Transverse colon (tissue), 4 donors: ENCODE results near the gene APC2. TPM values are rescaled to one million over a fixed set of nuclear protein-coding genes. Genes with fewer than 3 reads are reported as not detected.

Experiments
- DNase-seq: peaks from one replicate; pipeline ENCODE4 v3.0.0-alpha.2; 2019
- H3K27ac ChIP-seq, 4 donors: fragments of 200-600 bp; sonication (generic); 2 replicates each; pipeline ENCODE4 v1.5.1; 2016 to 2018; ENCODE audit warnings: inconsistent platforms in 4 of 4
- H3K27me3 ChIP-seq: fragments of 200-600 bp; sonication (generic); 2 replicates; pipeline ENCODE4 v1.5.1; 2017; ENCODE audit warnings: inconsistent platforms
- H3K36me3 ChIP-seq, 4 donors: fragments of 200-600 bp; sonication (generic); 2 replicates each; pipeline ENCODE4 v1.5.1; 2017 to 2019; ENCODE audit warnings: inconsistent platforms in 4 of 4
- H3K4me1 ChIP-seq, 4 donors: fragments of 200-600 bp; sonication (generic); 2 replicates each; pipeline ENCODE4 v1.5.1; 2017 to 2020; ENCODE audit warnings: inconsistent platforms in 4 of 4
- H3K4me3 ChIP-seq, 4 donors: fragments of 200-600 bp; sonication (generic); 1 replicate in 1 of 4; 2 replicates in 3 of 4; pipeline versions ENCODE4 v1.5.1 to v1.6.1; 2017 to 2019; ENCODE audit warnings: inconsistent platforms in 4 of 4
- H3K9me3 ChIP-seq, 2 donors: fragments of 200-600 bp; sonication (generic); 2 replicates each; pipeline ENCODE4 v1.5.1; 2017 to 2019; ENCODE audit warnings: inconsistent platforms in 2 of 2
- EP300 ChIP-seq: sonication (generic); formaldehyde crosslinking; IDR thresholded peaks from one replicate; pipeline ENCODE4 v1.6.1; 2017; ENCODE audit warnings: antibody characterized with exemption, low read depth
- POLR2A ChIP-seq: fragments of 450-650 bp; IDR thresholded peaks from one replicate; pipeline ENCODE4 v1.6.1; 2016; ENCODE audit warnings: antibody characterized with exemption, mild to moderate bottlenecking, moderate library complexity
- POLR2AphosphoS5 ChIP-seq, 3 donors: sonication (generic); formaldehyde crosslinking; IDR thresholded peaks; one replicate each; pipeline ENCODE4 v1.6.1; 2016; ENCODE audit warnings: antibody characterized with exemption in 3 of 3
- WGBS, 2 donors: methylation state at CpG; one replicate each; pipeline ENCODE4 v1.1.5; 2018; ENCODE audit warnings: low coverage in 1 of 2; 5-methylcytosine and 5-hydroxymethylcytosine counted together
- in situ Hi-C, 4 donors: fragments of 200-750 bp; cut with MboI; loops; one replicate each; pipeline versions ENCODE4 v1.15.0 to v1.15.1; 2017; ENCODE audit warnings: low sequenced_read_pairs in 3 of 4, low pct_ligation_motif_present in 1 of 4, low pct_unique_long_range_greater_than_20kb in 1 of 4
- intact Hi-C: fragments of 100-400 bp; cut with DNase I; formaldehyde crosslinking; loops from one replicate; pipeline ENCODE4 v1.15.1; 2023; ENCODE audit warnings: low total_unique reads
- total RNA-seq, 4 donors: library from RNA; depleted of rRNA; stranded (reverse); fragments of >200 nt; gene quantifications; one replicate each; pipeline ENCODE4 v1.1.0, GENCODE V29; 2016
- TF ChIP-seq, protein P1 (sequence below), 5 experiments: fragments of 200-600 bp in 3 of 5; fragments of 450-650 bp in 2 of 5; sonication (generic) in 3 of 5; IDR thresholded peaks; 1 replicate in 2 of 5; 2 replicates in 3 of 5; pipeline ENCODE4 v1.5.1; 2016 to 2017; ENCODE audit warnings: antibody characterized with exemption in 5 of 5, inconsistent platforms in 3 of 5, mild to moderate bottlenecking in 2 of 5, moderate library complexity in 1 of 5

Gene APC2
- total RNA-seq, 4 donors from 2014 or later: under 0.01 to 6.0 (median 0.36) TPM

DNA sequence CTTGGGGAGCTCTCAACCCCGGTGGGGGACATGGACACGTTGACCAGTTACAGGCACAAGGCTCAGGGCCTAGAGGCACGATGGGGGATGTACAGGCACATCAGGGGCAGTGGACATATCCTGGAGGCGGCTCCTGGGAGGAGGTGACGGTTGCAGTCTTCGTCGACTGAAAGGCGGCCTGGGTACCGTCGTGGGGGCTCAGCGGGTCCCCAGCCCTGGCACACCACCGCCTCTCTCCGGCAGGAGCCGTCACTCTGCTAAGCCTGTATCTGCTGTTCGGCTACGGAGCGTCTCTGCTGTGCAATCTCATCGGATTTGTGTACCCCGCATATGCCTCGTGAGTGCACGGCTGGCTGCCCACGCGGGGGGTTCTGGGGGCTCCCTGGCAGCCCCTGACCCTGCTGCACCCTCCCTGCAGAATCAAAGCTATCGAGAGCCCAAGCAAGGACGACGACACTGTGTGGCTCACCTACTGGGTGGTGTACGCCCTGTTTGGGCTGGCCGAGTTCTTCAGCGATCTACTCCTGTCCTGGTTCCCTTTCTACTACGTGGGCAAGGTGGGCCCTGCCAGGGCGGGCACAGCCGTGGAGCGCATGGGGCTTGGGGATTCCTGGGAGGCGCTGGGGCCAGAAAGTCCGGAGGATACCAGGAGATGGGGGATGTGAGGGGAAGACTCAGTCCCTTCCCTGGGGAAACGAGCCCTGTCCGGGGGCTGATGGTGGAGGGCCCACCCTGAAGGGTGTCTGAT, 45.3 kb downstream of the APC2 start:
- no peak for TF ChIP-seq POLR2A
- no peak for TF ChIP-seq EP300
- TF ChIP-seq POLR2AphosphoS5 (IDR thresholded peaks at IDR 0.05): no peak
- TF ChIP-seq, protein P1, sequence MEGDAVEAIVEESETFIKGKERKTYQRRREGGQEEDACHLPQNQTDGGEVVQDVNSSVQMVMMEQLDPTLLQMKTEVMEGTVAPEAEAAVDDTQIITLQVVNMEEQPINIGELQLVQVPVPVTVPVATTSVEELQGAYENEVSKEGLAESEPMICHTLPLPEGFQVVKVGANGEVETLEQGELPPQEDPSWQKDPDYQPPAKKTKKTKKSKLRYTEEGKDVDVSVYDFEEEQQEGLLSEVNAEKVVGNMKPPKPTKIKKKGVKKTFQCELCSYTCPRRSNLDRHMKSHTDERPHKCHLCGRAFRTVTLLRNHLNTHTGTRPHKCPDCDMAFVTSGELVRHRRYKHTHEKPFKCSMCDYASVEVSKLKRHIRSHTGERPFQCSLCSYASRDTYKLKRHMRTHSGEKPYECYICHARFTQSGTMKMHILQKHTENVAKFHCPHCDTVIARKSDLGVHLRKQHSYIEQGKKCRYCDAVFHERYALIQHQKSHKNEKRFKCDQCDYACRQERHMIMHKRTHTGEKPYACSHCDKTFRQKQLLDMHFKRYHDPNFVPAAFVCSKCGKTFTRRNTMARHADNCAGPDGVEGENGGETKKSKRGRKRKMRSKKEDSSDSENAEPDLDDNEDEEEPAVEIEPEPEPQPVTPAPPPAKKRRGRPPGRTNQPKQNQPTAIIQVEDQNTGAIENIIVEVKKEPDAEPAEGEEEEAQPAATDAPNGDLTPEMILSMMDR (IDR thresholded peaks at IDR 0.05): no peak
- Histone ChIP-seq H3K4me1 (peaks cover 4 to 10% (median 7%) of the 10 kb centered on the region in 4 donors), H3K4me3 (no peak overlapping the region), H3K9me3 (no peaks in the 10 kb centered on the region), H3K27ac (no peak overlapping the region), H3K36me3 (no peaks in the 10 kb centered on the region), H3K27me3 (peaks cover 44% of the 10 kb centered on the region)
- 86% methylated on average over 36 of the region's 37 CpGs; no CpG with 5 or more reads in 1 of the 2 donors for WGBS, 2 donors
- no peak for DNase-seq
- in situ Hi-C loops: no loop called here
- intact Hi-C loops: no loop called here

DNA sequence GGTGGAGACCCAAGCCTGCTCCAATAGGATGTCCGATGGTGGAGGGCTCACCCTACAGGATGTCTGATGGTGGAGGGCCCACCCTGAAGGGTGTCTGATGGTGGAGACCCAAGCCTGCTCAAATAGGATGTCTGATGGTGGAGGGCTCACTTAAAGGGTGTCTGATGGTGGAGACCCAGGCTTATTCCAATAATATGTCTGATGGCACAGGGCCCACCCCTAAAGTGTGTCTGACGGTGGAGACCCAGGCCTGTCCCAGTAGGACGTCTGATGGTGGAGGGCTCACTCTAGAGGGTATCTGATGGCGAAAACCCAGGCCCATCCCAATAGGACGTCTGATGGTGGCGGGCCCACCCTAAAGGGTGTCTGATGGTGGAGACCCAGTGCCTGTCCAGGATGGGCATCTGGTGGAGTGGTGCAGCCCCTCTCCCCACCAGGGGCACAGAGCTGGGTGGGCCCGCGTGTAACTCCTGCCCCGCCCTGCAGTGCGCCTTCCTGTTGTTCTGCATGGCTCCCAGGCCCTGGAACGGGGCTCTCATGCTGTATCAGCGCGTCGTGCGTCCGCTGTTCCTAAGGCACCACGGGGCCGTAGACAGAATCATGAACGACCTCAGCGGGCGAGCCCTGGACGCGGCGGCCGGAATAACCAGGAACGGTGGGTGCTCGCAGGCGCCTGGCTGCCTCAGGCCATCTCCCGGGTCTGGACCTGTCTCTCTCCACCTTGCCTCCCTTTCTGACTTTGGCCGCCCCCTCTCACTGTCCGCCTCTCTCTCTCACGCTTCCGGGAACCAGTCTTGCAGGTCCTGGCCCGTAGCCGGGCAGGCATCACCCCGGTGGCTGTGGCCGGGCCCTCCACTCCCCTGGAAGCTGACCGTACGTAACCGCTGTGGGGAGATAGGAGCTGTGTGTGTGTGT, 46.1 kb downstream of the APC2 start:
- Histone ChIP-seq H3K36me3 (no peaks in the 10 kb centered on the region), H3K27ac (no peak overlapping the region), H3K9me3 (no peaks in the 10 kb centered on the region), H3K27me3 (peaks cover 47% of the 10 kb centered on the region), H3K4me3 (no peak overlapping the region), H3K4me1 (peaks cover 4 to 9% (median 7%) of the 10 kb centered on the region in 4 donors)
- 80% methylated on average over 31 of the region's 40 CpGs; no CpG with 5 or more reads in 1 of the 2 donors for WGBS, 2 donors
- no peak for DNase-seq
- TF ChIP-seq POLR2A: no peak
- TF ChIP-seq, protein P1 (IDR thresholded peaks at IDR 0.05): no peak
- no peak for TF ChIP-seq POLR2AphosphoS5 (IDR thresholded peaks at IDR 0.05)
- no peak for TF ChIP-seq EP300
- intact Hi-C loops (no loop called here), in situ Hi-C loops (no loop called here)

DNA sequence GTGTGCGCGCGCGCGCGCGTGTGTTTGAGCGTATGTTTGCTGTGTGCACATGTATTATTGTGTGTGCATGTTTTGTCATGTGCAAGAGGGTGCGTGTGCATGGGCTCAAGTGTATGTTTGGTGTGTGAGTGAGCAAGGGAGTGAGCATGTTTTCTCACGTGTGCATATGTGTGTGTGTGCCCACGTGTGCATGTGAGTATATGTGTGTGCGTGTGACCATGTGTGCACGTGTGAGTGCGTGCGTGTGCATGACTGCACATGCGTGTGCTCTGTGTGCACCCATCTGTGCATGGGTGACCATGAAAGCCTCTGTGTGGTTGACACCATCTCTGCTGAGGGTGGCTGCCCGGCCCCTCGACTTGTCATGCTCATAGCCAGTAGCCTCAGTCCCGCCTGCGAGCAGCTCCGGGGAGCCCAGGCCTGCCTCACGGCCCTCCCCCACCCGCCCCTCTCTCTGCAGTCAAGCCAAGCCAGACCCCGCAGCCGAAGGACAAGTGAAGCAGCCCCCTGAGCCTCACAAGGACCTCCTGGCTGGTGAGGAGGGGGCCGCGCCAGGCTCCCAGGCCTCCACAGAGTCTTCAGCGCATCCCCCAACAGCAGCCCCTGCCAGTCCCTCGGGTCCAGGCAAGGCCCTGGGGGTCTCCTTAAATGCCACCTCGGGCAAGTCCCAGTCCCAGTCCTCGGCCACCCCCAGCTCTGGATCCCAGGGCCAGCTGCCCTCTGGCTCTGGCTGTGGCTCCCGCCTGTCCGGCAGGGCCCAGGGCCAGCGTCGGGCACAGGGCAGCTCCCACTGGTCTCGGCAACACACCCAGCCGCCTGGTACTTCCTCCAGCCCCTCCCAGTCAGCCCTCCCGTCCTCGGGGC, 47.0 kb downstream of the APC2 start:
- 75% methylated on average over 36 of the region's 39 CpGs; no CpG with 5 or more reads in 1 of the 2 donors for WGBS, 2 donors
- H3K36me3 ChIP-seq: no peaks in the 10 kb centered on the region
- no peak overlapping the region for H3K27ac ChIP-seq
- TF ChIP-seq POLR2A (no peak), EP300 (no peak), POLR2AphosphoS5 (IDR thresholded peaks at IDR 0.05) (no peak)
- TF ChIP-seq, protein P1 (IDR thresholded peaks at IDR 0.05): no peak
- peaks cover 49% of the 10 kb centered on the region for H3K27me3 ChIP-seq
- intact Hi-C loops (no loop called here), in situ Hi-C loops (no loop called here)
- no peak overlapping the region for H3K4me3 ChIP-seq
- no peaks in the 10 kb centered on the region for H3K9me3 ChIP-seq
- no peaks in the 10 kb centered on the region for H3K4me1 ChIP-seq
- no peak for DNase-seq
